ENCODE measurements around the gene LUC7L. TPM values are rescaled to one million over a fixed set of nuclear protein-coding genes. Genes with fewer than 3 reads are reported as not detected.
"Not testable (repeated sequence)": the region's sequence is repeated elsewhere in the genome, so short reads cannot be mapped to it uniquely, and the experiment has no call there.

Gene LUC7L
- total RNA-seq, 2 experiments from 2014 or later: 63.8 to 70.0 TPM

DNA sequence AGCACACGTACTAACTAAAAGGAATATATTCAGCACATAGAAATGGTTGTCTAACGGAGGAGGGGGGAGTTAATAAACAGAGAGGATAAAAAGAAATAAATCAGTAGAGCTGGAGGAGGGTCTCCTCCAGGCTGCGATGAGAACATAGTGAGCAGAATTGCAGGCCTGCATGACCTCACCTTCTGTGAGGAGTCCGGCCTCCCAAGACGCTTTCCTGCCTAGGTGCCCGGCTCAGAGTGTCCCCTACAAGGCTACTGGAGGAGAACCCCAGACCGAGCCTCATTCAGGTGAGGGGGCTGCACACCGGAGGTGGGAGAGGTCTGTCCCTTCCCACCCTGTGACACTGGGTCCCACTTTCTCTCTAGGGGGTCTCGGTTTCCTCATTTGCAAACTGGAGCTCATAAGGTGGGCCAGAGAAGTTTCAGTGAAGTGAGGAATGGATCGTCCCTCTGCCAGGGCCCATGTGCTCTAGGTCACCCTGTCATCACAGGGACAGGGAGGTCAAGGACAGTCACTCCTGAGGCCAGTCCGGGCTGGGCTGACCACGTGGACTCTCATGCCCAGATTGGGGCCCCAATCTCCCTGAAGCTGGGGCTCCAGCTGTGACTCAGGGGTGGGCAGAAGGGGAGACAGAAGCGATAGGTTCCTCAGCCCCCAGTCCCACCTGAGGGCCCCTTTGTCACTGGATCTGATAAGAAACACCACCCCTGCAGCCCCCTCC, 66.8 kb downstream of the LUC7L start:
- ChIA-PET POLR2A (no interaction called here), CTCF (no interaction called here)

DNA sequence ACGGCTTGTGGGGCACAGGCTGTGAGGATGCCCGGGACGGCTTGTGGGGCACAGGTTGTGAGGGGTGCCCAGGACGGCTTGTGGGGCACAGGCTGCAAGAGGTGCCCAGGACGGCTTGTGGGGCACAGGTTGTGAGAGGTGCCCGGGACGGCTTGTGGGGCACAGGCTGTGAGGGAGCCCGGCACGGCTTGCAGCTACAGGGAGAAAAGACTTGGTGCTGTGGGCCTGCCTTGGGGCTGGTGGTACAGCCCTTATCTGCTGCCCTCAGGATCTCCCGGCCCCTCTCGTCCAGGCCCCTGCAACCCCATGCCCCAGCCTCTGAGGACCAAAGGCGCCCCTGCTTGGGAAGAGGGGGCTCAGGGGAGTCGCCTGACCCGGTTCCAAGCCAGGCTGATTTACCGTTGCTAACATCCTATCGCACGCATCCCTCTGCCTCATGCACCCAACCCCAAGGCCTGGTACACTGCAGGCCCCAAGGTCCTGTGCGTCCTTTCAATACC, 68.5 kb downstream of the LUC7L start:
- ChIA-PET CTCF (no interaction called here), POLR2A (no interaction called here)

DNA sequence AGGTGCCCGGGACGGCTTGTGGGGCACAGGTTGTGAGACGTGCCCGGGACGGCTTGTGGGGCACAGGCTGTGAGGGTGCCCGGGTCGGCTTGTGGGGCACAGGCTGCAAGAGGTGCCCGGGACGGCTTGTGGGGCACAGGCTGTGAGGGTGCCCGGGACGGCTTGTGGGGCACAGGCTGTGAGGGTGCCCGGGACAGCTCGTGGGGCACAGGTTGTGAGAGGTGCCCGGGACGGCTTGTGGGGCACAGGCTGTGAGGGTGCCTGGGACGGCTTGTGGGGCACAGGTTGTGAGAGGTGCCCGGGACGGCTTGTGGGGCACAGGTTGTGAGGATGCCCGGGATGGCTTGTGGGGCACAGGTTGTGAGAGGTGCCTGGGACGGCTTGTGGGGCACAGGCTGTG, 69.0 kb downstream of the LUC7L start:
- CTCF ChIA-PET, POLR2A ChIA-PET: not testable (repeated sequence)

DNA sequence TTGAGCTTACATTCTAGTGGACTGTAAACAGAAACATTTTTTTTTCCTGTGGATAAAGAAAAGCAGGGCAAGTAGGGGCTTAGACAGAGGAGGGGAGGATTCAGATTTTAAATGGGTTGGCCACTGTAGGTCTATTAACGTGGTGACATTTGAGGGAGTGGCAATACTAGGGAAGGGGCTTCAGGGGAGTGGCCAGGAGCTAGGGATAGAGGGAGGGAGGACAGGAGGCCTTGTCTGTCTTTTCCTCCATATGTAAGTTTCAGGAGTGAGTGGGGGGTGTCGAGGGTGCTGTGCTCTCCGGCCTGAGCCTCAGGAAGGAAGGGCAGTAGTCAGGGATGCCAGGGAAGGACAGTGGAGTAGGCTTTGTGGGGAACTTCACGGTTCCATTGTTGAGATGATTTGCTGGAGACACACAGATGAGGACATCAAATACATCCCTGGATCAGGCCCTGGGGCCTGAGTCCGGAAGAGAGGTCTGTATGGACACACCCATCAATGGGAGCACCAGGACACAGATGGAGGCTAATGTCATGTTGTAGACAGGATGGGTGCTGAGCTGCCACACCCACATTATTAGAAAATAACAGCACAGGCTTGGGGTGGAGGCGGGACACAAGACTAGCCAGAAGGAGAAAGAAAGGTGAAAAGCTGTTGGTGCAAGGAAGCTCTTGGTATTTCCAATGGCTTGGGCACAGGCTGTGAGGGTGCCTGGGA, 70.0 kb downstream of the LUC7L start:
- ChIA-PET CTCF (no interaction called here), POLR2A (no interaction called here)

DNA sequence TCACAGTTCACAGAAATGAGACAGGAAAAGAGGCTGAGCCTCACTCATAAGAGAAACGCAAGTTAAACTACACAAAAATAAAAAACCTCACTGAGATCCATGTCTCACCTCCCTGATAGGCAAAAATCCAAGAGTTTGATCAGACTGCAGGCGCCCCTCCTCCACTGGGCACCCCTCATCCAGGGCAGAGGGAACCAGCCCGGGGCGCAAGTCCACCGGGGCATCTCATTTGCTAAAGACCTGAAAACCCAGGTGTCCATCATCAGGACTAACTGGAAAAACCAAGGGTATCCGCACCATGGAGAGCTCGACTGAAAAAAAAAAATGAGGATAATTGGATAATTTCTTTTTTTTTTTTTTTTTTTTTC, 74.2 kb downstream of the LUC7L start:
- POLR2A ChIA-PET: no interaction called here
- CTCF ChIA-PET: no interaction called here

DNA sequence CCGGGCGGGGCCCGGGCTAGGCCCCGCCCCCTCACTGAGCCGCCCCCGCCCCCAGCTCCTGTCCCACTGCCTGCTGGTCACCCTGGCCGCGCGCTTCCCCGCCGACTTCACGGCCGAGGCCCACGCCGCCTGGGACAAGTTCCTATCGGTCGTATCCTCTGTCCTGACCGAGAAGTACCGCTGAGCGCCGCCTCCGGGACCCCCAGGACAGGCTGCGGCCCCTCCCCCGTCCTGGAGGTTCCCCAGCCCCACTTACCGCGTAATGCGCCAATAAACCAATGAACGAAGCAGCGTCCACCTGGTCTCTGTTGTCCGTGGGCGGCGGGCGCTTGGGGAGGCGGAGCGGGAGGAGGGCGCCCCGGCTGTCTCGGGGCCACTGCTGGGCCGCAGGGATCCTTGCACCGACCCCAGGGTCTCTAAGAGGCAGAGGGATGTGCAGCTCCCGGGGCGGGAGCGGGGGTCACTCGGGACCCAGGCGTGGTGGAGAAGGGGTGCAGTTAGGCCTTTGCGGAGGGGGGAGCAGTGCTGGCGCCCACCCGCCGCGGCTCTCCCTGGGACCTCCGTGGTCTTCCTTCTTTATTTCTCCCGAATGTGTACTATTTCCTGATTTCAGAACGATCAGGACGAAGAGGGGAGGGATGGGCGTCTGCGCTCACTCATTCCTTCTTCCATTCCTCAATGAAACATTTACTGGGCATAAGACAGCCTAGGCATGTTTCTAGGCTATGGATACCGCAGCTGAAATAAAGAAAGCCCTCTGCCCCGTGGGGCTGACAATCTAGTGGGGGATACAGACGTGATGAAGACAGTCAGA, 74.8 kb downstream of the LUC7L start:
- CTCF ChIA-PET: no interaction called here

DNA sequence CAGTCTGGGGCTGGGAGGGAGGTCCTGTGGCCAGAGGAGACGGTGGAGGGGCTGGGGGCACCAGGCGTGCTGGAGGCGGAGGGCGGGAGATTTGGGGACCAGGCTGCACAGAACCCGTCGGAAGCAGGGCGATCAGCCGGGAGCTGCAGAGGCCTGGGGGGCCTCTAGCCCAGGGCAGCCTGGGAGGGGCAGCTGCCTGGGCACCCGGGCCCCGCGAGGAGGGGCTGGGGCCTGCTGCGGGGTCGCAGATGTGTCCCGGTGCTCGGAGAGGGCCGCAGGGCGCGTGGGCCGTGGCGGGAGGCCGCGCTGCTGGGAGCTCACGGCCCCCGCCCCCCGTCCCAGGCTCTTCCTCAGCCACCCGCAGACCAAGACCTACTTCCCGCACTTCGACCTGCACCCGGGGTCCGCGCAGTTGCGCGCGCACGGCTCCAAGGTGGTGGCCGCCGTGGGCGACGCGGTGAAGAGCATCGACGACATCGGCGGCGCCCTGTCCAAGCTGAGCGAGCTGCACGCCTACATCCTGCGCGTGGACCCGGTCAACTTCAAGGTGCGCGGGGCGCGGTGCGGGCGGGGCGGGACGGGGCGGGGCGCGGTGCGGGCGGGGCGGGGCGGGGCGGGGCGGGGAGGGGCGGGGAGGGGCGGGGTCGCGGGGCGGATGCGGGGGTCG, 75.6 kb downstream of the LUC7L start:
- CTCF ChIA-PET, POLR2A ChIA-PET: not testable (repeated sequence)

More for the DNA sequence above, 74.8 kb downstream of the LUC7L start:
- POLR2A ChIA-PET: no interaction called here

DNA sequence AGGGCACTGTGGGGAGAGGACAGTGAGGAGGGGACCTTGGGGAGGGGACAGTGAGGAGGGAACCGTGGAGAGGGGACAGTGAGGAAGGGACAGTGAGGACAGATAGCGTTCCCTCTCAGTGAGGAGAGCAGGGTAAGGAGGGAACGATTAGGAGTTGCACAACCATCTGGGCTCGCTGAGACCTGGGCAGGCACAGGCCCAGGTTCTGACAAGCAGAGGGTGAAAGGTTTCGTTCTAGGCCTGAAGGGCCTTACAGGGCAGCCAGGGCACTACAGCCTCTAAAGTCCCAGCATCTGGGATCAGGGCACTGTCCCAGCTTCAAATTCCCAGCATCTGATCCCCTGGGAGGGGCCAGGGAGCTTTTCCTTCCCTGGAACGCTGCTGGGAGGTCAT, 76.1 kb downstream of the LUC7L start:
- CTCF ChIA-PET, POLR2A ChIA-PET: not testable (repeated sequence)

DNA sequence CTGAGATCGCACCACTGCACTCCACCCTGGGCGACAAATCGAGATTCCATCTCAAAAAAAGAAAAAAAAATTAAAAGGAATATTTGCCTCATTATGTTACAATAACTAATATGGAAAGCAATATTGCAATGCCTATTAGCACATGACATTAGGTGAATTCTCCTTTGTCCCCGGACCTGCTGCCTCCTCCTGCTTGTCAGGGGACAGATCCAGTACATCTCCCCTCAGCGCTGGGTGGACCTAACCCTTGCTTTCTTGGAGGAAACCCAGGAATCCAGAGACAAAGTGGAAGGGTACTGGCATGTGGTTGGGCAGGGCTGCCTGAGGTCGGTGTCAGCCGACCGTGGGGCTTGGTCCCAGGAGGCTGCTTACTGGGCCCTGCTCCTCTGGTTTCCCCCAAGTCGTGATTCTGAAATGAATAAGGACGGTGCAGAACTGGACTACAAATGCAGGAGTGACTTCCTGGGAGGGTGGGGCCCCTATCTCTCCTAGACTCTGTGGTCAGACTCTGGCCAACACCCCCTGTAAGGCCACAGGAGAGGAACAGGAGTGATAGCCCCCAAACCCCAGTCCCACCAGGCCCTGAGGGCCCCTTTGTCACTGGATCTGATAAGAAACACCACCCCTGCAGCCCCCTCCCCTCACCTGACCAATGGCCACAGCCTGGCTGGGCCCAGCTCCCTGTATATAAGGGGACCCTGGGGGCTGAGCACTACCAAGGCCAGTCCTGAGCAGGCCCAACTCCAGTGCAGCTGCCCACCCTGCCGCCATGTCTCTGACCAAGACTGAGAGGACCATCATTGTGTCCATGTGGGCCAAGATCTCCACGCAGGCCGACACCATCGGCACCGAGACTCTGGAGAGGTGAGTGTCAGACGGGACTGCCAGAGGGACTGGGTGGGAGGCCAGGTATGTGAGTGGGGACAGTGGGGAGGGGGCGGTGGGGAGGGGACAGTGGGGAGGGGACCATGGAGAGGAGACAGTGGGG, 76.8 kb downstream of the LUC7L start, which contains the start of gene HBZ:
Gene HBZ (plus strand): TSS at position 504 of the 988 bp plus-strand sequence. CDS start 266 bp downstream, at position 770.
- CTCF ChIA-PET: no interaction called here
- POLR2A ChIA-PET: interaction anchor here (0.6 kb wide), 1 partner anchor 13 kb away, joined by 3 read pairs; the partner anchor contains the start of gene HBM

DNA sequence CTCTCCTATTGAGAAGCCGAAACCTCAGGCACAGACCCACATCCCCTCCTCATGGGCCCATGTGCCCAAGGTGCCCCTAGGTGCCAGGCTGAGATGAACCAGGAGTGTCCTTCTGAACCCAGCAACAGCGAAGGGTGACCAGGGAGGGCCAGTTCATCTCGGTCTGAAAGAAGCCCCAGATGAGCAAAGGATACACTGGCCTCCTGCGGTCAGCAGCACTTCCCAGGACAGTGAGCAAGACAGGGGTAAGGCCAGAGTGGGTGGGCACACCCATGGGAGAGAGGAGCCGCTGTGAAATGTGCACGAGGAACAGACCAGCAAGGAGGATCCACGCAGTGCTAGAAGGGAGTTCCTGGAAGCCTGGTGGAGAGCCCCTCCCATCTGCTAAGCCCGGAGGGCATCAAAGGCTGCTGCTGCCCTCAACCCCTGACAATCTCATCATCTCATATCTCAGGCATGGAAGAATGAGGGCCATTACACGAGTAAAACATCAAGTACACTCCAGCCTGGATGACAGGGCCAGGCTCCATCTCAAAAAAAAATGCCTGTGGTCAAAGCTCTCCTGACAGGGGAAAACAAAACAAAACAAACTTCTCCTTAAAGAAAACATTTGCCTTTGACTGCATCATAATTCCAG, 80.1 kb downstream of the LUC7L start:
- ChIA-PET POLR2A (interaction anchor here (0.7 kb wide), 1 partner anchor 78 kb away, joined by 3 read pairs; no protein-coding TSS in a partner anchor), CTCF (no interaction called here)

DNA sequence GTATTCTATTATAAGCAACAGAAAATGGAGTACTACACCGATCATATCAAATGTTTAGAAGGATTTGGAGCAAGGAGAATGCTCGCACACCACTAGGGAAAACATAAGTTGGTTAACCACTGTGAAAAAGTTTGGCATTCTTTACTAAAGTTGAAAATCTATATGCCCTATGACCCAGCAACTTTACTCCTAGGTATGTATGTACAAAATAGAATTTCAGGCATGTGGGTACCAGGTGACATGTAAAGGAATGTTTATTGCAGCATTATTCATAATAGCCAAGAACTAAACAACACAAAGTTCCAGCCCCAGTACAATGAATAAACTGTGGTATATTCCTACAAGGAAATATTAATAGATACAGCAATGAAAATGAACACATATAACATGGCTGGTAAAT, 82.6 kb downstream of the LUC7L start:
- CTCF ChIA-PET: no interaction called here
- POLR2A ChIA-PET: interaction anchor here (0.6 kb wide), 1 partner anchor 93 kb away, joined by 4 read pairs; the partner anchor contains the start of genes POLR3K and SNRNP25

DNA sequence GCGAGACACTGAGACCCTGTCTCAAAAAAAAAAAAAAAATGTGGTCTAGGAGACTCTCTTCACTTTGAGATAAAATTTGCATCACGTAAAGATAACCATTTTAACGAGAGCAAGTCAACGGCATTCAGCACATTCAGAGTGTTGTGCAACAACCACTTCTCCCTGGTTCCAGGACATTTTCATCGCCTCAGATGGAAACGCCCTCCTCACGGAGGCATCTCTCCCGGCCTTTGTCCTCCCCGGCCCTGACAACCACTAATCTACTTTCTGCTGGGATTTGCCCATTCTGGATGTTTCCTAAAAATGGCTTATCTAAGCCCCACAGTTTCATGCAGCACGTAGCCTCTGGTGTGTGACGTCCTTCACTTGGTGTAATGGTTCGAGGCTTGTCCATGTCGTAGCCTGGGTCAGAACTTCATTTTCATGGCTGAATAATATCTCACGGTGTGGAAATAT, 84.4 kb downstream of the LUC7L start:
- ChIA-PET POLR2A (no interaction called here), CTCF (no interaction called here)

DNA sequence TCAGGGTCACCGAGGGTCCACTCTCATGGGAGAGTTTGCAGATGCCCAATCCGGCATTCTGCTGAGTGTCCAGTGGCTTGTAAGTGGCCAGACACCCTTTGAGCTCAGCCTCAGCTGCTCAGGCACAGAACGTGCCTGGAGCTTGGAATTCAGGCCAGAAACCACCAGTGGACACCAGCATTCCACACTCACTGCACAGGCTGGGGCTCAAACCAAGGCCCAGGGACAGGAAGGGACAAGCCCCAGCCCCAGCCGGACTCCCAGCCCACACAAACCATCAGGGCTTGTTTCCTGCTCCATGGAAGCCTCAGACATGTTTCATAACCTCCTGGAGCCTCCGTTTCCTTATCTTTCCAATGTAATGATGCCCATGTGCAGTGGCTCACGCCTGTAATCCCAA, 85.8 kb downstream of the LUC7L start:
- CTCF ChIA-PET: interaction anchor here (0.5 to 1.3 kb wide), 3 partner anchors 36 to 1816 kb away, joined by 3 to 5 read pairs (median 3); partner anchors contain the start of gene NDUFB10
- POLR2A ChIA-PET: no interaction called here

DNA sequence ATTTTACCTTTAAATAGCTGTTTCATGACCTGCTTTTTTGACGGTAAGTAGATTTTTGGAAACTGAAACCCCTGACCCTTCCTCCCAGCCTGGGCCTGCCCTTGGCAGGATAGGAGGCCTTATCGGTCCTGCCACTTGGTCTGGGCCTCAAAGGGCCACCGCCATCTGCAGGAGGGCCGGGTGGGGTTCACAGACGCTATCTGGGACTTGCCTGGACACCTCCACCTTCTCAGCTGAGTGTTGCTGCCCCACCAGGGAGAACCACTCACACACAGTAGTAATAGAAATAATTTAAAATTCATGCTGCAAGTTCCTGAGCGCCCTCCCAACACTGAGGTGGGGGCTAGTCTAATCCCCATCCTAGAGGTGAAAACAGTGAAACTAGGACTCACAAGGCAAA, 86.2 kb downstream of the LUC7L start:
- ChIA-PET CTCF (interaction anchor here (0.5 to 1.3 kb wide), 3 partner anchors 36 to 1817 kb away, joined by 3 to 5 read pairs (median 3); partner anchors contain the start of gene NDUFB10), POLR2A (no interaction called here)

DNA sequence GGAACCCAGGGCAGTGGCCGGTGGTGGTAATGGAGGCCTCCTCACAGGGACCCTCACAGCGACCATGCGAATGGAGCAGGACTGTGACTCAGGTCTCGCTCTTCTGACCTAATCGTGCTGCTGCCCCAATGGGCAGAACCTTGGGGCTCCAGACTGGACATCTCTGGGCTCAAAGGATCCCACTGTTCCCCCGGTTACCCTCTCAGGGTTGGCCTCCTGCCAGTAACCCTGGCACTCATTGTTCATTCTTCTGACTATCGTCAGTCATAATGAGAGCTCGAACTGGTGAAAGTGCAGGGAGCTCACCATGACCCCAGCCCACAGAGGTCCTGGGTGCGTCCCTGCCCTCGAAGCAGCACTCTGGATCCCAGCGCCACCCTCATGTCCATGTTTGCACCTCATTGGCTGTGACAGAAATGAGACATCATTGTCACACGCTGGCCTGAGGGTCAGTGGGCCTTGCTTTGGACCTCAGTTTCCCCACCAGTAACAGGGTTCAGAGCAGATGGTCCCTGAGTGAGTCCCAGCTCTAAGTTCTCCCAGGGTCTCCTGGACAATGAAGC, 86.8 kb downstream of the LUC7L start:
- CTCF ChIA-PET: interaction anchor here (1.1 to 1.3 kb wide), 3 partner anchors 35 to 219 kb away, joined by 3 to 5 read pairs (median 4); no protein-coding TSS in a partner anchor

DNA sequence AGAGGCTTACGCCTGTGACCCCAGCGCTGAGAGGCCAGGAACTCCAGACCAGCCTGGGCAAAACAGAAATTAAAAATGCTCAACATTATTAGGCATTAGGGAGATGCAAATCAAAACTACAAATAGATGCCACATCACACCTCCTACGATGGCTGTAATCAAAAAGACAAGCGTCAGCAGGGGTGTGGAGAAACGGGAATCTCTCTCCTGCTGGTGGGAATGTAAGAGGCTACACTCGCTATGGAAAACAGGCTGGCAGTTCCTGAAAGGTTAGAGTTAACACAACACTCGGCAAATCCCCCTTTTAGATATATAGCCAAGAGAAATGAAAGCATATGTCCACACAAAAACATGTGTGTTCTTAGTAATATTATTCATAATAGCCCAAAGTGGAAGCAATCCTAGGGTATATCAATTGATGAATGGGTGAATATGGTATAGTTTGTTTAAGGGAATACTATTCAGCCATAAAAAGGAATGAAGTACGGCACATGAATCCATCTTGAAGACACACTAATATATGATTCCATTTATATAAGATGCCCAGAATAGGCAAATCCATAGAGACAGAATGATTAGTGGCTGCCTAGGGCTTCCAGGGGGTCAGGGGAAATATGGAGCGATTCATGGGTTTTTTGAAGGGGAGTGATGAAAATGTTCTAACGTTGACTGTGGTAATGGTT, 88.9 kb downstream of the LUC7L start:
- ChIA-PET CTCF (interaction anchor here (0.5 kb wide), 1 partner anchor 58 kb away, joined by 6 read pairs; no protein-coding TSS in a partner anchor), POLR2A (no interaction called here)

More for the DNA sequence above, 86.8 kb downstream of the LUC7L start:
- POLR2A ChIA-PET: no interaction called here
